Measurements from ENCODE around the gene TTC23L.

TTC23L gene

GRCh38 chr5:34833976-34834793 is 4.8 kb upstream of the TTC23L start:
- DNase-seq: no peak

GRCh38 chr5:34834794-34835089 is 4.2 kb upstream of the TTC23L start:
- no peak for DNase-seq

- DNase-seq: no peak
Observed at GRCh38 chr5:34835664-34836063, 3.3 kb upstream of the TTC23L start.

GRCh38 chr5:34841816-34842215 is 2.9 kb downstream of the TTC23L start:
- no peak for DNase-seq

- DNase-seq: no peak
Observed at GRCh38 chr5:34842554-34842953, 3.6 kb downstream of the TTC23L start.

- DNase-seq: no peak
Observed at GRCh38 chr5:34843497-34843896, 4.5 kb downstream of the TTC23L start.

- DNase-seq: no peak
Observed at GRCh38 chr5:34844106-34844505, 5.1 kb downstream of the TTC23L start.

GRCh38 chr5:34844999-34845398 is 6.0 kb downstream of the TTC23L start:
- no peak for DNase-seq

GRCh38 chr5:34847056-34847455 is 8.1 kb downstream of the TTC23L start:
- no peak for DNase-seq

- DNase-seq: no peak
Observed at GRCh38 chr5:34847552-34847951, 8.6 kb downstream of the TTC23L start.

- DNase-seq: no peak
Observed at GRCh38 chr5:34848230-34848629, 9.3 kb downstream of the TTC23L start.

GRCh38 chr5:34849253-34849652 is 10.3 kb downstream of the TTC23L start:
- no peak for DNase-seq

- no peak for DNase-seq
Observed at GRCh38 chr5:34854459-34855174, 15.7 kb downstream of the TTC23L start.

- no peak for DNase-seq
Observed at GRCh38 chr5:34857161-34857560, 18.2 kb downstream of the TTC23L start.

- no peak for DNase-seq
Observed at GRCh38 chr5:34857894-34858293, 18.9 kb downstream of the TTC23L start.

GRCh38 chr5:34858790-34859189 is 19.8 kb downstream of the TTC23L start:
- no peak for DNase-seq

- no peak for DNase-seq
Observed at GRCh38 chr5:34859253-34859652, 20.3 kb downstream of the TTC23L start.

- no peak for DNase-seq
Observed at GRCh38 chr5:34863946-34864345, 25.0 kb downstream of the TTC23L start.

GRCh38 chr5:34865091-34865490 is 26.1 kb downstream of the TTC23L start:
- DNase-seq: no peak

- no peak for DNase-seq
Observed at GRCh38 chr5:34866989-34867471, 28.1 kb downstream of the TTC23L start.

- DNase-seq: no peak
Observed at GRCh38 chr5:34867660-34868059, 28.7 kb downstream of the TTC23L start.

GRCh38 chr5:34868791-34869190 is 29.8 kb downstream of the TTC23L start:
- DNase-seq: no peak

GRCh38 chr5:34869256-34869655 is 30.3 kb downstream of the TTC23L start:
- DNase-seq: no peak

GRCh38 chr5:34870382-34870781 is 31.4 kb downstream of the TTC23L start:
- no peak for DNase-seq

GRCh38 chr5:34876275-34876674 is 37.3 kb downstream of the TTC23L start:
- no peak for DNase-seq
